Epithelial cell of proximal tubule (primary cell): Measurements from ENCODE around the gene ADPGK. TPM values are rescaled to one million over a fixed set of nuclear protein-coding genes. Genes with fewer than 3 reads are reported as not detected.

Experiments used
- DNase-seq: peaks from one replicate; pipeline ENCODE4 v3.0.0-alpha.2; 2011; ENCODE audit warnings: low read depth
- H3K4me3 ChIP-seq: 2 replicates; pipeline ENCODE4 v1.5.1; 2011; ENCODE audit warnings: low read depth, mild to moderate bottlenecking, low read length
- total RNA-seq: library from RNA; depleted of rRNA; stranded (reverse); fragments of >200 nt; gene quantifications from 2 replicates; pipeline ENCODE4 v1.2.3, GENCODE V29; 2015
- TF ChIP-seq, protein P1 (sequence below): conservative IDR thresholded peaks from 2 replicates; pipeline ENCODE4 v1.5.1; 2012; ENCODE audit warnings: low read depth, mild to moderate bottlenecking, low read length

The ADPGK gene
- 48.8 and 58.8 TPM in 2 replicates for total RNA-seq

DNA sequence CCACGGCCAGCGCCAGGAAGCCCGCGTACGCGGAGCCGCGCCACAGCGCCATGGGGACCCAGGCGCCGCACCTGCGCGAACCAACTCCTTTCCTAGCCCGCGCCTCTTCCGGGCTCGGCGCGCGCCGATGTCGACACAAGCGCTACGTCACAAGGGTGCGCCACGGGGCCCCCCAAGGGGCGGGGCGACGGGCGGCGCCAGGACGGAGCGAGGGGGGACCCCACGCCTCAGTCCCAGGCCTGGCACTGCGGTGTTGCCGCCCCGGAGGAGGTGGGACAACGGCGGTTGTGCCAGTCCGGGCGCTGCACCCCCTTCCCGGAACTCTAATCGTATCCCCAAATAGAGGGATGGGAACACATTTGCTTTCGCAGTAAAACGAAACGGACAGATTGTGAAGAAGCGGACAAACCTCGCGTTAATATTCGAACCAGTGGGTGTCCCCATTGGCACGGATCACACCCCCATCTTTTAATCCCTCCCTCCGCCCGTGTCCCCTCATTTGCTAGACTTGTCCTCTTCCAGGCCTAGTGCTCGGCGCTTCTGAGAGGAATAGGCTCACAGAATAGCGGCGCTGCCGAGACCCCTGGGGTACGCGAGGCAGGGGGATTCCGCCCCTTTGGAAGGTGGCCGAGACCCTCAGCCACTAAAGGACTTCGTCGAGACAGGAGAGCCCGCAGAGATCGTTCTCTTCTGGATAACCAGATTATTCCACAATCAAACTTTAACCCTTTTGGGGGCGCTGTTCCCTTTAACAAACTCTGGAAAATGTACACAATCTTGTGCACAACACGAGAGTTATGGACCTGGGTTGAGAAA, at the start of gene ADPGK:
ADPGK (minus strand) TSS at position 119 of the 816 bp plus-strand sequence; CDS start at position 52, 67 bp downstream.
- TF ChIP-seq, protein P1, sequence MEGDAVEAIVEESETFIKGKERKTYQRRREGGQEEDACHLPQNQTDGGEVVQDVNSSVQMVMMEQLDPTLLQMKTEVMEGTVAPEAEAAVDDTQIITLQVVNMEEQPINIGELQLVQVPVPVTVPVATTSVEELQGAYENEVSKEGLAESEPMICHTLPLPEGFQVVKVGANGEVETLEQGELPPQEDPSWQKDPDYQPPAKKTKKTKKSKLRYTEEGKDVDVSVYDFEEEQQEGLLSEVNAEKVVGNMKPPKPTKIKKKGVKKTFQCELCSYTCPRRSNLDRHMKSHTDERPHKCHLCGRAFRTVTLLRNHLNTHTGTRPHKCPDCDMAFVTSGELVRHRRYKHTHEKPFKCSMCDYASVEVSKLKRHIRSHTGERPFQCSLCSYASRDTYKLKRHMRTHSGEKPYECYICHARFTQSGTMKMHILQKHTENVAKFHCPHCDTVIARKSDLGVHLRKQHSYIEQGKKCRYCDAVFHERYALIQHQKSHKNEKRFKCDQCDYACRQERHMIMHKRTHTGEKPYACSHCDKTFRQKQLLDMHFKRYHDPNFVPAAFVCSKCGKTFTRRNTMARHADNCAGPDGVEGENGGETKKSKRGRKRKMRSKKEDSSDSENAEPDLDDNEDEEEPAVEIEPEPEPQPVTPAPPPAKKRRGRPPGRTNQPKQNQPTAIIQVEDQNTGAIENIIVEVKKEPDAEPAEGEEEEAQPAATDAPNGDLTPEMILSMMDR: peak; percentile 72
- H3K4me3 ChIP-seq: peak within 1 kb of the TSS; percentile 87
- DNase-seq: peak; percentile 57

DNA sequence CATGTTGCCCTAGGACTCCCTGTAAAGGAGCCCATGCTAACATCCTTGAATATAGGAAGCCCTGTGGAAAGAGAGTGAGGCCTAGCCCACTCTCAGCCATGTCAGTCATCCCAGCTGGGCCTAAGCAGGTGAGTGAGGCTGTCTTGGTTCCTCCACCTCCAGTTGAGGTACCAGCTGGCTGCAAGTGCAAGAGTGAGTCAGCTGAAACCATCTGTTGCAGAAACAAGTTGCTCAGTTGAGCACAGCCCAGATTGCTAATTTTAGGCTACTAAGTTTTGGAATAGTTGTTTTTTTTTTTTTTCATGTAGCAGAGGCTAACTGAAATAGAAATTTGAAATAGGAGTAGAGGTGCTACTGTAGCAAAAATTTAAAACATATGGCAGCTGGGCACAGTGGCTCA, 43.7 kb upstream of the ADPGK start:
- no peak overlapping the region for H3K4me3 ChIP-seq
- DNase-seq: no peak
- TF ChIP-seq, protein P1: no peak

DNA sequence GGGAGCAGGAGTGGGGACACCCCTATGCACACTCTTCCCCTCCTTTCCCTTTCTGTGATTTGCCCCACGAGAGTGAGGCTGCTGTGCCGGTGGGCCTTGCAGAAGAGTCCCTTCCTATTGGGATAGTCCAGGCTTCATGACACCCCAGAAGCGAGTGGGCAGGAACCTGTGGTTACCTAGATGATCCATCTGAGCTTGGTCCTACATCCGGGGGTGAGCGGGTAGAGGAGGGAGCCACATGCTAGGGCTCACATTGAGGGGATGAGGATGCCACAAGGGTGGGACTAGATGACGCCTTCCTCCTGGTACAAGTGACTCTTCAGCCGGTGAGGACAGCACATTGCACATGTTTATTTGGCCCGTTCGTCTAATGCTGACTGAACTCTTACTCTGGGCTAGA, 43.1 kb upstream of the ADPGK start:
- TF ChIP-seq, protein P1: no peak
- DNase-seq: no peak
- no peak overlapping the region for H3K4me3 ChIP-seq

DNA sequence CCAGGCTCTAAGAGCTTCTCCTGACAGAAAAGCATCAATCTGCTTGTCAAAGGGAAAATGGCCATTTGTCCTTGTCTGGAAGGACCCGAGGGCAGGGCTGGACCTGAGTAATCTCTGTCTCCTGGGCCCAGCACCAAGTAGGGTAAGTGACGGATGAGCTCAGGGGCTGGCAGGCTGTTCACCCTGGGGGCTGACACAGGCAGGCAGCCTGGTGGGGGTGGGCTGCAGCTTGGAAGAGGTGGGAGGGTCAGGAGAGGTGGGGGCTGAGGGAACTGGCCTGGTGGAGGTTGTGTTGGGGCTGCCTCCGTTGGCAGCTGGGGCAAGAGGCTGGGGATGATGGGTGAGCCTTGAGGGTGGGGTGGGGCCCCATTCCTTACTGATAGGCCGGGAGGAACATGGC, 42.3 kb upstream of the ADPGK start:
- H3K4me3 ChIP-seq: no peak overlapping the region
- TF ChIP-seq, protein P1: no peak
- no peak for DNase-seq

DNA sequence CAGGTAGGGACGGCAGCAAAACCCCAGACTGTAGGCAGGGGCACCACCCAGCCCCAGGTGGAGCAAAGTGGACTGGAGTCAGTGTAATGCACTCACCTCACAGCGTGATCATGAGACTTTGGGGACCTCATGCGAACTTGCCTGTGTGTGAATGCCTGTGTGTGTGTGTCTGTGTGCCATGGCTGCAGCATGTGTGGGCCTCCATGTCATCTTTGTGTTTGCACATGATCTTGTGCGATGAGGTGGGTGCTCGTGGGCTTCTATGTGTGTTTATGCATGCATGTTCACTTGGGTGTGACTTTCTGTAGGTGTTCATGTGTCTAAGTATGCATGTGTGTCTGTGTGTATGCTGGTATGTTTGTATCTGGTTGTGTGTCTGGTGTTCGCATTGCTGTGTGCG, 41.2 kb upstream of the ADPGK start:
- TF ChIP-seq, protein P1: no peak
- H3K4me3 ChIP-seq: no peak overlapping the region
- no peak for DNase-seq

DNA sequence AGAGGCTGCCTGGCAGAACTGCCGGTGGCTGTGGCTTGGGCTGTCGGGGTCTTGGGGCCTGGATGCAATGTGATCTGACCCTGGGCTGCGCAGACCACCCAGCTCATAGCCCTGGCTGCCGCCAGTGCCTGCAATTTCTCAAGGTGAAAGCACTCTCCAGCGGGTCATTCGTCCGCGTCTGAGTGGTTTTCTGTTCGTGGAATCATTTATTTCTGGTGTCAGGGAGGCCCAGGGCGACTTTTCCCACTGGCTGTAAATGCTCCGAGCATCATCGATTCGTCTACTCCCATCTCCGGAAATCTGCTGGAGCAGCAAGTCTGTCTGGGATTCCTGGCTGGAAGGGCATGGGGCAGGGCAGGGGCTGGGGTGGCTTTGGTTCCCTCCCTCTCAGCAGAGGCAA, 40.6 kb upstream of the ADPGK start:
- no peak for DNase-seq
- H3K4me3 ChIP-seq: no peak overlapping the region
- TF ChIP-seq, protein P1: no peak

DNA sequence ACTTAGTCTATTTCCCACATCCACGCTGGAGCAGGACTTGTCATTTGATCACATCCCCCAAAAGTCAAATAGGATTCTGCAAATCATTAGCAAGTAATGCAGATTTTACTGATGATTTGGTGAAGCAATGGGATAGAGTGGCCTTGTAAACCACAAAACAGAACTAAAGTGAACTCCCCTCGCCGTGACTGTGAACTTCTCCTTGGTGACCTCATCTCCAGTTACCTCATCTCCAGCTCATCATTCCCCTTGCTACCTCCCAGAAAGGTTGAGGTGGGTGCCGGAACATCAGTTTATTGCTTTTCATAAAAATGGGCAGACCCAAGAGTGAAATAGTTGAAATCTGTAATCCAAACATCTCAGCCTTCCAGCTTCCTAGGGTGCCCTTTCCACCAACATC, 36.7 kb upstream of the ADPGK start:
- no peak overlapping the region for H3K4me3 ChIP-seq
- TF ChIP-seq, protein P1: no peak
- no peak for DNase-seq
